GM19023 (cell line): Measurements from ENCODE around the gene MKLN1.
"Not testable (repeated sequence)": the region's sequence is repeated elsewhere in the genome, so short reads cannot be mapped to it uniquely, and the experiment has no call there.

Experiments used
- ATAC-seq: cut with Tn5 transposase; IDR thresholded peaks from one replicate; pipeline ENCODE4 v1.9.1; 2021; ENCODE audit warnings: mild to moderate bottlenecking, moderate library complexity; ENCODE audit not compliant: unreplicated experiment

The MKLN1 gene

GRCh38 chr7:131455546-131455945, 127.9 kb downstream of the MKLN1 start:
- no peak for ATAC-seq

GRCh38 chr7:131456338-131456737, 128.7 kb downstream of the MKLN1 start:
- no peak for ATAC-seq

- ATAC-seq = no peak
Observed at GRCh38 chr7:131459256-131459655, 131.6 kb downstream of the MKLN1 start.

- ATAC-seq = no peak
Observed at GRCh38 chr7:131462059-131462458, 134.4 kb downstream of the MKLN1 start.

GRCh38 chr7:131462715-131463114, 135.0 kb downstream of the MKLN1 start:
- not testable (repeated sequence) for ATAC-seq

- ATAC-seq = no peak
Observed at GRCh38 chr7:131466735-131467365, 139.2 kb downstream of the MKLN1 start.

- no peak for ATAC-seq
Observed at GRCh38 chr7:131467788-131468187, 140.1 kb downstream of the MKLN1 start.

GRCh38 chr7:131471250-131472004, 143.8 kb downstream of the MKLN1 start:
- no peak for ATAC-seq

- no peak for ATAC-seq
Observed at GRCh38 chr7:131476740-131477139, 149.1 kb downstream of the MKLN1 start.

GRCh38 chr7:131480384-131481315, 153.0 kb downstream of the MKLN1 start:
- ATAC-seq = no peak

GRCh38 chr7:131482800-131483199, 155.1 kb downstream of the MKLN1 start:
- ATAC-seq = no peak

- no peak for ATAC-seq
Observed at GRCh38 chr7:131483586-131483985, 155.9 kb downstream of the MKLN1 start.

- no peak for ATAC-seq
Observed at GRCh38 chr7:131486346-131486745, 158.7 kb downstream of the MKLN1 start.

- ATAC-seq = no peak
Observed at GRCh38 chr7:131487217-131487616, 159.5 kb downstream of the MKLN1 start.

- no peak for ATAC-seq
Observed at GRCh38 chr7:131488361-131488760, 160.7 kb downstream of the MKLN1 start.

- ATAC-seq = no peak
Observed at GRCh38 chr7:131489196-131489595, 161.5 kb downstream of the MKLN1 start.

GRCh38 chr7:131489881-131490280, 162.2 kb downstream of the MKLN1 start:
- no peak for ATAC-seq

GRCh38 chr7:131493081-131493480, 165.4 kb downstream of the MKLN1 start:
- ATAC-seq = no peak

GRCh38 chr7:131493581-131493980, 165.9 kb downstream of the MKLN1 start:
- no peak for ATAC-seq

GRCh38 chr7:131494182-131494581, 166.5 kb downstream of the MKLN1 start:
- ATAC-seq = no peak

GRCh38 chr7:131495669-131496498, 168.2 kb downstream of the MKLN1 start:
- no peak for ATAC-seq
